ENCODE data around the gene LHFPL3.

Gene LHFPL3

DNA sequence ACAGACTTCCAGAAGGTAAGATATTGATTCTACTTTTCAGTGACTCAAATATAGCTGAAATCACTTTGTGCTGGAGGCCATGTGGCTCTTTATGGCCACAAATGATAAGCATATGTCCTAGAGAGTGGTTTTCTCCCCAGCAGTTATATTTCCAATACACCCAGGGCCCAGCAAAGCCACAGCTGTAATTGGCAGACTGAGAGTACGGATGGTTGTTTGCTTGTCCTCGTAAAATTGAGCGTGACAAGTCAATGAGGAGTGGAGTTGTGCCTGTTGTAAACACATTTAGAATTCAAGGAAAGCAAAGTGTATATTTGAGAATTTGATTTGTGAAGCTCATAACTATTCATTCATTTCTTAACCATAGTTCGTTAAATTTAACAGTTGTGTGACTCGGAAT lies 201.8 kb downstream of the LHFPL3 start:
- H4K20me1 ChIP-seq (ENCODE audit: insufficient read depth, low read length): no peaks in the 10 kb centered on the region
- H3K4me3 ChIP-seq (ENCODE audit: low read depth in 1 of 2, low read length in 2 of 2): no peak overlapping the region
- no peaks in the 10 kb centered on the region for H3K79me2 ChIP-seq (ENCODE audit: insufficient read depth, low read length)
- peaks cover 2% of the 10 kb centered on the region for H3K27me3 ChIP-seq (ENCODE audit: insufficient read depth, low read length, poor library complexity)
- ATAC-seq (ENCODE audit: insufficient read depth, low read depth): no peak
- DNase-seq: no peak
- no peaks in the 10 kb centered on the region for H3K36me3 ChIP-seq (ENCODE audit: insufficient read depth, low read length)
- TF ChIP-seq EZH2 (IDR thresholded peaks at IDR 0.05; ENCODE audit: borderline replicate concordance, low read depth, low read length, severe bottlenecking): no peak
- TF ChIP-seq, protein P1, sequence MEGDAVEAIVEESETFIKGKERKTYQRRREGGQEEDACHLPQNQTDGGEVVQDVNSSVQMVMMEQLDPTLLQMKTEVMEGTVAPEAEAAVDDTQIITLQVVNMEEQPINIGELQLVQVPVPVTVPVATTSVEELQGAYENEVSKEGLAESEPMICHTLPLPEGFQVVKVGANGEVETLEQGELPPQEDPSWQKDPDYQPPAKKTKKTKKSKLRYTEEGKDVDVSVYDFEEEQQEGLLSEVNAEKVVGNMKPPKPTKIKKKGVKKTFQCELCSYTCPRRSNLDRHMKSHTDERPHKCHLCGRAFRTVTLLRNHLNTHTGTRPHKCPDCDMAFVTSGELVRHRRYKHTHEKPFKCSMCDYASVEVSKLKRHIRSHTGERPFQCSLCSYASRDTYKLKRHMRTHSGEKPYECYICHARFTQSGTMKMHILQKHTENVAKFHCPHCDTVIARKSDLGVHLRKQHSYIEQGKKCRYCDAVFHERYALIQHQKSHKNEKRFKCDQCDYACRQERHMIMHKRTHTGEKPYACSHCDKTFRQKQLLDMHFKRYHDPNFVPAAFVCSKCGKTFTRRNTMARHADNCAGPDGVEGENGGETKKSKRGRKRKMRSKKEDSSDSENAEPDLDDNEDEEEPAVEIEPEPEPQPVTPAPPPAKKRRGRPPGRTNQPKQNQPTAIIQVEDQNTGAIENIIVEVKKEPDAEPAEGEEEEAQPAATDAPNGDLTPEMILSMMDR (IDR thresholded peaks at IDR 0.05; ENCODE audit: borderline replicate concordance, extremely low read depth, low read length, poor library complexity, severe bottlenecking): no peak
- H3K4me2 ChIP-seq (ENCODE audit: insufficient read depth, low read length): no peak overlapping the region
- no peak overlapping the region for H3K27ac ChIP-seq (ENCODE audit: low read length)
- no peaks in the 10 kb centered on the region for H3K4me1 ChIP-seq (ENCODE audit: insufficient read depth, low read length)
- no peak overlapping the region for H2AFZ ChIP-seq (ENCODE audit: low read depth, low read length)
- H3K9ac ChIP-seq (ENCODE audit: low read depth, low read length): no peak overlapping the region
- no peaks in the 10 kb centered on the region for H3K9me3 ChIP-seq (ENCODE audit: insufficient read depth, low read length, severe bottlenecking)

DNA sequence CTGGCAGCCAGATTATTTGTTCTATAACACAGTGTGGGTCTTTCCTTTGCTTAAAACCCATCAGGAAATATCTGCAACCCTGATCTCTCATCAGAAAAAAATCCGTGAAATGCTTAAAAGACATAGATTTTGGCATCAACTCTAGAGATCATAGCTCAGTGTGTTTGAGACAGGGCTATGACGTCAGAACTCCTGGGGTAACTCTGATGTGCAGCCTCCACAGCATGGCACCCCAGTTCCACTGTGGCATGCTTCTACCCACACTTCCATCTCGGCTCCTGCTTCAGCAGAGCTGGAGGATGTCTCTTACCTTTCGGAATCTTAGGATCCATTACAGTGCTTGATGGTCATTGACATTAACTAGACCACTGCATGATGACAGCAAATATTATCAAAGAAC lies 205.7 kb downstream of the LHFPL3 start:
- DNase-seq: no peak
- Histone ChIP-seq H3K4me2 (ENCODE audit: insufficient read depth, low read length) (no peak overlapping the region), H3K27me3 (ENCODE audit: insufficient read depth, low read length, poor library complexity) (peaks cover 2% of the 10 kb centered on the region), H3K79me2 (ENCODE audit: insufficient read depth, low read length) (no peaks in the 10 kb centered on the region), H3K9me3 (ENCODE audit: insufficient read depth, low read length, severe bottlenecking) (no peaks in the 10 kb centered on the region), H3K36me3 (ENCODE audit: insufficient read depth, low read length) (no peaks in the 10 kb centered on the region), H3K4me3 (ENCODE audit: low read depth in 1 of 2, low read length in 2 of 2) (no peak overlapping the region), H3K4me1 (ENCODE audit: insufficient read depth, low read length) (no peaks in the 10 kb centered on the region), H4K20me1 (ENCODE audit: insufficient read depth, low read length) (no peaks in the 10 kb centered on the region), H3K9ac (ENCODE audit: low read depth, low read length) (no peak overlapping the region), H2AFZ (ENCODE audit: low read depth, low read length) (no peak overlapping the region), H3K27ac (ENCODE audit: low read length) (no peak overlapping the region)
- TF ChIP-seq EZH2 (IDR thresholded peaks at IDR 0.05; ENCODE audit: borderline replicate concordance, low read depth, low read length, severe bottlenecking): no peak
- TF ChIP-seq, protein P1 (IDR thresholded peaks at IDR 0.05; ENCODE audit: borderline replicate concordance, extremely low read depth, low read length, poor library complexity, severe bottlenecking): no peak
- no peak for ATAC-seq (ENCODE audit: insufficient read depth, low read depth)

DNA sequence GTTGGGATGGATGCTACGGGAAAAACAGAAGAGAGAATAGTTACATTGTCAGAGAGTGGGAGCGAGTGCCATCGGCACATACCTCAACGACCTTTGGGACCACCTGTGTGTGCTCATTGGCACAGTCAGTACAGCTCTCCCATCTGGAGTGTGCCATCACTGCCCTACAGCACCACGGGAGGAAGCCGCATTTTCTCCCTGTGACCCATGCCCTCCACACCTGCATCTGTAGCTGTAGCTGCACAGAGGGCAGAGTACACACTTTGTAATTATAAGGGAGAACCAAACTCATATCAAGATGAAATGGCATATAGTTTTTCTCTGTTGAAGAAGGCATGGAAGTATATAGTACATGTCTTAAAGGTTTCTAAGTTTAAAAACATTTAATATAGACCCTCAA lies 207.4 kb downstream of the LHFPL3 start:
- Histone ChIP-seq H4K20me1 (ENCODE audit: insufficient read depth, low read length) (no peaks in the 10 kb centered on the region), H3K9me3 (ENCODE audit: insufficient read depth, low read length, severe bottlenecking) (no peaks in the 10 kb centered on the region), H2AFZ (ENCODE audit: low read depth, low read length) (no peak overlapping the region), H3K36me3 (ENCODE audit: insufficient read depth, low read length) (no peaks in the 10 kb centered on the region), H3K4me2 (ENCODE audit: insufficient read depth, low read length) (no peak overlapping the region), H3K4me1 (ENCODE audit: insufficient read depth, low read length) (no peaks in the 10 kb centered on the region), H3K27ac (ENCODE audit: low read length) (no peak overlapping the region), H3K4me3 (ENCODE audit: low read depth in 1 of 2, low read length in 2 of 2) (no peak overlapping the region), H3K27me3 (ENCODE audit: insufficient read depth, low read length, poor library complexity) (peaks cover 2% of the 10 kb centered on the region), H3K9ac (ENCODE audit: low read depth, low read length) (no peak overlapping the region), H3K79me2 (ENCODE audit: insufficient read depth, low read length) (no peaks in the 10 kb centered on the region)
- ATAC-seq (ENCODE audit: insufficient read depth, low read depth) (no peak), DNase-seq (no peak)
- TF ChIP-seq, protein P1 (IDR thresholded peaks at IDR 0.05; ENCODE audit: borderline replicate concordance, extremely low read depth, low read length, poor library complexity, severe bottlenecking): no peak
- no peak for TF ChIP-seq EZH2 (IDR thresholded peaks at IDR 0.05; ENCODE audit: borderline replicate concordance, low read depth, low read length, severe bottlenecking)

DNA sequence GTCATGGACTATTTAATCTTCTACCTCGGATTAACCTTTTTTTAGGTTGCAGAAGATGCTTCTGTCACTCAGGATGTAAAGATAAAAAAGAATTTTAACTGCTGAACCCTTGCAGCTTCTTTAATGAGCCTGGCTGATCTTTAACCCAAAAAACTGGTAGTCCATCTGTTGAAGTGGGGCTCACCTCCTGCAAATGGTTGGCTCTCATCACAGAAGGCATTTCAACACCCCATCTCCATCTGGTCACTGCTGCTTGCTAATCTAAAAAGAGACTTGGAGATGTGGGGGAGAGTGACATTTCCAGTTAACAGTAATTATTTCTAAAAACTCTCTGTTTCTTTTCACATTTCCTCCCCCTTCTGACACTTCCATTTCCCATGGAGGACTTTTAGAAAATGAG lies 208.6 kb downstream of the LHFPL3 start:
- Histone ChIP-seq H3K4me3 (ENCODE audit: low read depth in 1 of 2, low read length in 2 of 2) (no peak overlapping the region), H3K4me1 (ENCODE audit: insufficient read depth, low read length) (no peaks in the 10 kb centered on the region), H3K9ac (ENCODE audit: low read depth, low read length) (no peak overlapping the region), H3K27me3 (ENCODE audit: insufficient read depth, low read length, poor library complexity) (peaks cover 2% of the 10 kb centered on the region), H3K79me2 (ENCODE audit: insufficient read depth, low read length) (no peaks in the 10 kb centered on the region), H4K20me1 (ENCODE audit: insufficient read depth, low read length) (no peaks in the 10 kb centered on the region), H2AFZ (ENCODE audit: low read depth, low read length) (no peak overlapping the region), H3K9me3 (ENCODE audit: insufficient read depth, low read length, severe bottlenecking) (no peaks in the 10 kb centered on the region), H3K4me2 (ENCODE audit: insufficient read depth, low read length) (no peak overlapping the region), H3K36me3 (ENCODE audit: insufficient read depth, low read length) (no peaks in the 10 kb centered on the region), H3K27ac (ENCODE audit: low read length) (no peak overlapping the region)
- TF ChIP-seq, protein P1 (IDR thresholded peaks at IDR 0.05; ENCODE audit: borderline replicate concordance, extremely low read depth, low read length, poor library complexity, severe bottlenecking): no peak
- TF ChIP-seq EZH2 (IDR thresholded peaks at IDR 0.05; ENCODE audit: borderline replicate concordance, low read depth, low read length, severe bottlenecking): no peak
- no peak for ATAC-seq (ENCODE audit: insufficient read depth, low read depth)
- DNase-seq: no peak
